Fibroblast of villous mesenchyme (primary cell): Measurements from ENCODE around the gene AIFM3. TPM values are rescaled to one million over a fixed set of nuclear protein-coding genes. Genes with fewer than 3 reads are reported as not detected.

Experiments used
- DNase-seq: peaks from one replicate; pipeline ENCODE4 v3.0.0-alpha.2; 2010; ENCODE audit warnings: low read depth
- H3K4me3 ChIP-seq: 2 replicates; pipeline ENCODE4 v1.5.1; 2011; ENCODE audit warnings: low read depth, mild to moderate bottlenecking, low read length
- CTCF ChIP-seq: IDR thresholded peaks from 2 replicates; pipeline ENCODE4 v1.5.1; 2012; ENCODE audit warnings: low read depth, mild to moderate bottlenecking, low read length; ENCODE audit not compliant: insufficient read depth
- total RNA-seq: library from RNA; depleted of rRNA; stranded (reverse); fragments of >200 nt; gene quantifications from 2 replicates; pipeline ENCODE4 v1.2.3, GENCODE V29; 2012

The AIFM3 gene
- total RNA-seq, 1 donor = 0.43 TPM

DNA sequence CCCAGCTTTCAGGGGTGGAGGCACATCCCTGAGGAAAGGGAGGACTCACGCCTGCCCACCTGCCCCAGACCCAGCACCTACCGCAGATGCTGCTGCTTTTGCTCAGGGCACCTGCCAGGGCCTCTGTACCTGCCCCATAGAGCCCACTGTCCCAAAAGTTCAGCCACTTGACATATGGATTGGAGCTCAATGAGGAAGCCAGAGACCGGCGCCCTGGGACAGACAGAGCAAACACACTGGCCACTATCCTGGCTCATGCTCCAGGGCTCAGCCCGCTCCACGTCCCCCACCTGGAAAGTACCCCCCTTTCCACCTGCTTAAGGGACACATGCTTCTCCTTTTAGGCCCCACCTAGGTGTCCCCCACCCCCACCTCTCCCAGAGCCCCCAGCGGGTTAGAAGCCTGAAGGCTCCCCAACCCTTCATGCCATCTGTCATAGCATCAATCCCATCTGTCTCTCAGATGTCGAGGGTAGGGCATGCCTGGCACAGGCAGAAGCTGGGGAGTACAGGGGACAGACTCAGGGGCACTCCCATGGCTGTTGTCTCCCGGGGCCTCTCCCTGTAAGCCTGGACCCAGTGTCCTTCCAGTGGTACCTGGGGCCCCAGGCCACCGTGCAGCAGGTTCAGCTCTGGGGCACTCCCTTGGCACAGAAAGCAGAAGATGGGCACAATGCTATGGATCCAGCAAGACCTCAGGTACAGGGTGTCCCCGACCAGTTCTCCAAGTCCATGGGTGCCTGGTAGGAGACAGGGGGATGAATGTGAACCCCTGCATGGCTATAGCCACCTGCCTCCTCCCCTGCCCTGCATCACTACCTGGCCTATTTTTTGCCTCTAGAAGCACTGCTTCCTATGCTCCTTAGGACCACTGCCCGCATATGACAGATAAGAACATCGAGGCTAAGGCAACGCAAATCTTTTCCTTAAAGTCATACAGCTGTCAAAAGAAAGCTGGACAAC lies 45.7 kb downstream of the AIFM3 start:
- DNase-seq = no peak
- H3K4me3 ChIP-seq = no peak overlapping the region
- no peak for TF ChIP-seq CTCF

GRCh38 chr22:21013657-21014201 lies 46.7 kb downstream of the AIFM3 start:
- TF ChIP-seq CTCF = no peak
- peak overlapping the region; percentile 66 for H3K4me3 ChIP-seq
- DNase-seq = no peak

DNA sequence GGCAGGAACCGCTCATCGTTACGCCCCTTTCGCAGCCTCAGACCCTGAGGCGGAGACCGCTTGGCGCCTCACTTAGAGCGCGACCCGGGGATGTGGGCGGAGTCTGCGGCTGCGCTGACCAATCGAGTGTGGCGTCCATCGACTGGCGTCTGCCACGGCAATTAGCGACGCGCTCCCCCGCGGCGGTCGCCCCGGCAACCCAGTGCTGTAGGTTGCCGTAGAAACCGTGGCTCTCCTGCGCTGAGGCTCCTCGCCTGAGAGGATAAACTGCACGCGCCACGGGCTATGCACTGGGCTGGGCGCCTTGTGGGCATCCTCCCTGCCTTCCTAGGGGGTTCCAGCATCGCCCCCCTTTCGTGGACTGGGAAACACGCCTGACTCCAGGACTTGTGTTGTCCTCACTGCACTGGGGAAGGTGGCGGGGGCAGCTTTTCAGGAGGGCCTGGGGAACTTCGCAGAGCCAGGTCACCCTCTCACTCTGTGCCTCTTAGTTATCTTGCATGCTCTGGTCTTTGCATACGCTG lies 47.2 kb downstream of the AIFM3 start:
- H3K4me3 ChIP-seq = peak overlapping the region; percentile 66
- no peak for TF ChIP-seq CTCF
- peak; percentile 94 for DNase-seq

- TF ChIP-seq CTCF = no peak
- H3K4me3 ChIP-seq = peak within 1 kb of the TSS; percentile 66
- peak; percentile 66 for DNase-seq
These were observed 47.8 kb downstream of the AIFM3 start, which contains the start of gene P2RX6 for GRCh38 chr22:21014726-21015465. TSS of gene P2RX6 (plus strand) at chr22:21015165. CDS start at chr22:21015175, 10 bp downstream.

GRCh38 chr22:21015466-21016006 lies 48.5 kb downstream of the AIFM3 start:
- TF ChIP-seq CTCF = no peak
- DNase-seq = no peak
- H3K4me3 ChIP-seq = peak overlapping the region; percentile 66

DNA sequence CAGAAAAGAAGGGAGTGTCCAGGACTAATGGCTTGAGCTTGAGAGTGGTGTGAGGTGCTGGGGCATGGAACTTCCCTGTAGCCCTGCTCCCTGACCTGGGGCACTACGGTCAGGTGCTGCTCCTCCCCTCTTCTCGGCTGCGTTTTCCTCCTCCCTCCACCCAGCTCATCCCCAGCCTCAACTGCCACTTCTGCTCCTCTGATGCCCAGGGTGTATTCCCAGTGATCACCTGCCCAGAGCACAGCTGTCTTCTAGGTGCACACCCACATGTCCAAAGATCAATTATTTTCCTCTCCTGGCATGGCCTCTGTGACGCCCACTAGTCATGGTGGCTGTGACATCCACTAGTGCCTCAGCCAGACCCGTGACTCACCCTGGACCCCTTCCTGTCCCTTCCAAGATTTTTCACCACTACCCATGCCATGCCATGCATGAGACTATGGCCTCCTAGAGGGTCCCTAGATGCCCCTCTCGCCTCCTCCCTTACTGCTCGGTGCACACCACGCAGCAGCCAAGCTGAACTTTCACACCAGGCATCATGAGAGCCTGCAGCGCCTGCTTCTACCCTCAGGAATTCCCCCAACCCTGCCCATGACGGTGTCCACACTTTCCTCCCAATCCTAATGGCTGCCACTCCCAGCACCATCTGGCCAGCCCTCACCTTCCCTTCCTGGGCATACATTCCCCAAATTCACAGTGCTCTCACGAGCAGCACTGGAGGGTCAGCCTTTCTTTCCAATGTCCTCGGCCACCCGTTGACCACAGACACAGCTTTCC lies 49.8 kb downstream of the AIFM3 start:
- TF ChIP-seq CTCF = no peak
- DNase-seq = no peak
- no peak overlapping the region for H3K4me3 ChIP-seq
